GM18519 (cell line): Measurements from ENCODE around the gene RTP1.
"Not testable (repeated sequence)": the region's sequence is repeated elsewhere in the genome, so short reads cannot be mapped to it uniquely, and the experiment has no call there.

ENCODE experiments used
- ATAC-seq: cut with Tn5 transposase; IDR thresholded peaks from one replicate; pipeline ENCODE4 v1.9.1; 2021; ENCODE audit warnings: mild to moderate bottlenecking, moderate library complexity; ENCODE audit not compliant: unreplicated experiment, low FRiP score

The RTP1 gene, protein sequence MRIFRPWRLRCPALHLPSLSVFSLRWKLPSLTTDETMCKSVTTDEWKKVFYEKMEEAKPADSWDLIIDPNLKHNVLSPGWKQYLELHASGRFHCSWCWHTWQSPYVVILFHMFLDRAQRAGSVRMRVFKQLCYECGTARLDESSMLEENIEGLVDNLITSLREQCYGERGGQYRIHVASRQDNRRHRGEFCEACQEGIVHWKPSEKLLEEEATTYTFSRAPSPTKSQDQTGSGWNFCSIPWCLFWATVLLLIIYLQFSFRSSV

DNA sequence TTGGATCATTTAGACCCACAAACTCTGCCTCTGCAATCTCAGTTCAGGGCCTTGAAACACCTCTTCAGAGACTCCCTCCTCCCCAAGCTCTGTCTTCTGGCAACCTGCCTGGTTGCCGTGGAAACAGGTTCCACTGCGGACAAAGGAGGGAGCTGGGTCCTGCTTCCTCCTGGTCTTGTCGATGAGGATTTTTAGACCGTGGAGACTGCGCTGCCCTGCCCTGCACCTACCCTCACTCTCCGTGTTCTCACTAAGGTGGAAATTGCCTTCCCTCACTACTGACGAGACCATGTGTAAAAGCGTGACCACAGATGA lies at the start of gene RTP1:
TSS of gene RTP1 (plus strand) at position 152 of the 315 bp plus-strand sequence. CDS start at position 182, 30 bp downstream.
- ATAC-seq = no peak

DNA sequence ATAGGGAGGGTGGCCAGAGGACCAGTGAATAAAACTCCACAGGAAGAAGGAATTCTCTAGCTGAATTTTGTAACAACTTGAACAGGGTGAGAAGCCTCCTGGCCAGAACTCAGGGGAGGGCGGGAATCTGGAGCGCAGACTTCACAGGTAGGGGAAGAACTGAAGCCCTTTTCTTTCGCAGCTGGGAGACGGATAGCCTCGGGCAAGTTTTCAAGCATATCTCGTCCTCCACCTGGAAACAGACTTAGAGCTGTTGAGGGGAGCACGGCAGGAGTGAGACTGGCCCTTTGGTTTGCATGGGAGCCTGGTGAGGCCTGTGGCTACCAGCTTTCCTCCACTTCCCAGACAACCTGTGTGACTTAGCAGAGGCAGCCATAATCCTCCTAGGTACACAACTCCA lies 47.1 kb upstream of the RTP1 start:
- no peak for ATAC-seq

DNA sequence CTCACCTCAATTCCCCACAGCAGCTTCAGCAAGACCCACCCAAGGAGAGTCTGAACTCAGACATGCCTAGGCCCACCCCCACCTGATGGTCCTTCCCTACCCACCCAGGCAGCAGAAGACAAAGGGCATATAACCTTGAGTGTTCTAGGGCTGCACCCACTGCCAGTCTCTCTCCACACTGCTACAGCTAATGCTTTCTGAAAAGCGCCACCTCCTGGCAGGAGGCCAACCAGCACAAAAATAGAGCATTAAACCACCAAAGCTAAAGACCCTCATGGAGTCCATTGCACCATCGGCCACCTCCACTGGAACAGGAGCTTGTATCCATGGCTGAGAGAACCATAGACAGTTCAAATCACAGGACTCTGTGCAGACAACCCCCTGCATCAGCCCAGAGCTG lies 46.7 kb upstream of the RTP1 start:
- ATAC-seq = no peak

DNA sequence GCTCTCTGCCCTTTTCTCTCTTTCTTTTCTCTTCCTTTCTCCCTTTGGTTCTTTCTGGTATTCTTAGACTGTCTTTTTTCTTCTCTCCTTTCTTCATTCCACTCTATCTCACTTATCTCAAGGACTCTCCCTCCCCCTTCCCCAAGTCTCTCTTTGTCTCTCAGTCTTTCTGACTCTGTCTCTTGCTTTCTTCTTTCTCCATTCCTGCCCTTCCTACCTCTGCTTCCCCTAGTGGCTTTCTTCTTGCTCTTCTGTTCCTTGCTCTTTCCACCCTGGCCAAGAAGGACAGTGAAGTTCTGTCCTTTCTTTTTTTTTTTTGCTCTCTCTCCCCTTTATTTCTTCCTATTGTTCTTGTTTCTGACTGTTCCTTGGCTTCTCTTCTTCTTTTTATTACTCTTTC lies 35.7 kb upstream of the RTP1 start:
- ATAC-seq = no peak

DNA sequence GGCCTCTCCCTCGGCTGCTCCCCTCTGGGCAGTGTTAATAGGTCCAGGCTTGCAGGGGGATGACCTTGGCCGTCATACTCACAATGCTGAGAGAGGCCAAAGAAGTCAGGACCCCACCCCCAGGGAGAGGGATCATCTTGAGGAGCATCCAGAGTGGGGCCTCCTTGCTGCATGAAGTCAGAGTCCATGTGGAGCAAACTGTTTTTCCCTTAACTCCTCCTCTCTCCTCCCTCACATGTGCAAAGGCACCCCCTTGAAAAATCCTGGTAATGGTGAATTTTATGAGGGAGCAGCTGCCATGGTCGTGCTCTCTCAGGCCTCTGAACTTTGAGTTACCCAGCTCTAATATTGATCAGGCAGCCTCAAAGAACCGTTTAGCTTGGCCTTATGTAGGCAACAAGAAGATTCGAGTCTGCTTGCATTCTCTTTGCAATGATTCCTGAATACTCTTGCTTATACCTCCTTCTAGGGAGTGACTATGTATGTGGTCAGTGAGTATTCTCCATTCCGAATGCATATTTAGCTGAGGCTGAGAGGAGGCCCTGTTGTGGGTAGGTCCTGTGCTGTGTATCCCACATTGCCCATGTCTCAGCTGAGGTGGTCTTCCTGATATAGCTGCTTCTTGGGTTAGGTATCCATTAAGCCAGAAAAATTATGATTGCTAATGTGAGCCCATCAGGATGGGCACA lies 34.9 kb upstream of the RTP1 start:
- no peak for ATAC-seq

DNA sequence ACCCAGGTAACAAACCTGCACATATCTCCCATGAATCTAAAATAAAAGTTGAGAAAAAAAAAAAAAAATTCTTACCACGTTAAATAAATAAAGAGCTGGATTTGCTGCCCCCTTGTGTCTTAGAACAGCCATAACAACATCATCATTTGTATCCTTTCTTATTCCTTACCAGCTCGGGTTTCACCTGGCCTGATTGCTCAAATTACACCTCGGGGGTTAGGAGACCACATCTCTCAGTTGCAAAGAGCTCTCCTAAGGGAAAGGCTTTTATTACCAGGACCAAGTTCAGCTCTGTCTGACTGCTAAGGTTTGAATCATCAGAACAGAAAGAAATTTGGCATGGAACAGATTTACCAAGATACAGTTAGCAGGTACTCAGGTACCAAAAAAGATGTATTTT lies 32.1 kb upstream of the RTP1 start:
- no peak for ATAC-seq

DNA sequence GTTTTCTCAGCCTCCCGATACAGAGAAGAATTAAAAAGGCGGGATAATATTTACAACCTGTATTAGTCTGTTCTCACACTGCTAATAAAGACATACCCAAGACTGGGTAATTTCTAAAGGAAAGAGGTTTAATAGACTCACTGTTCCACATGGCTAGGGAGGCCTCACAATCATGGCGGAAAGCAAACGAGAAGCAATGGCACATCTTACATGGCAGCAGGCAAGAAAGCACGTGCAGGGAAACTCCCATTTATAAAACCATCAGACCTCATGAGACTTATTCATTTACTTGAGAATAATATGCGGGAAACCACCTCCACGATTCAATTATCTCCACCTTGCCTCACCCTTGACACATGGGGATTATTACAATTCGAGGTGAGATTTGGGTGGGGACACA lies 30.5 kb upstream of the RTP1 start:
- ATAC-seq = no peak

DNA sequence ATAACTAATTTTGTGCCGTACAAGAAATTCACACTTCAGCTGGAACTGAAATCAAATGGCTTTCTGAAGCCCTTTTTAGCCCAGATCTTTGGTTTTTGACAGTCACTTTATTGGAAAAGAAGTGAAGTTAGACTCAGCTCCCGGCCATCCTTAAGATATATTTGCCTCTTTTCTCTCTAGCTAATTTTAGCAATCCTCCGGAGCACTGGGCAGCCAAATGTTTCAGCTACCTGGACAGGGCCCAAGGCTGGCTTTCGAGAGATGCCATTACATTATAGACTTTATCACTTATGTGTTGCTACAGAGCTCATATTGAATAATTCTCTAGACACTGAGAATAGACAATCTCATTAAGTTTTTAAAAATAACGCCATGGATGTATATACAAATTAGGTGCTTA lies 29.5 kb upstream of the RTP1 start:
- no peak for ATAC-seq

DNA sequence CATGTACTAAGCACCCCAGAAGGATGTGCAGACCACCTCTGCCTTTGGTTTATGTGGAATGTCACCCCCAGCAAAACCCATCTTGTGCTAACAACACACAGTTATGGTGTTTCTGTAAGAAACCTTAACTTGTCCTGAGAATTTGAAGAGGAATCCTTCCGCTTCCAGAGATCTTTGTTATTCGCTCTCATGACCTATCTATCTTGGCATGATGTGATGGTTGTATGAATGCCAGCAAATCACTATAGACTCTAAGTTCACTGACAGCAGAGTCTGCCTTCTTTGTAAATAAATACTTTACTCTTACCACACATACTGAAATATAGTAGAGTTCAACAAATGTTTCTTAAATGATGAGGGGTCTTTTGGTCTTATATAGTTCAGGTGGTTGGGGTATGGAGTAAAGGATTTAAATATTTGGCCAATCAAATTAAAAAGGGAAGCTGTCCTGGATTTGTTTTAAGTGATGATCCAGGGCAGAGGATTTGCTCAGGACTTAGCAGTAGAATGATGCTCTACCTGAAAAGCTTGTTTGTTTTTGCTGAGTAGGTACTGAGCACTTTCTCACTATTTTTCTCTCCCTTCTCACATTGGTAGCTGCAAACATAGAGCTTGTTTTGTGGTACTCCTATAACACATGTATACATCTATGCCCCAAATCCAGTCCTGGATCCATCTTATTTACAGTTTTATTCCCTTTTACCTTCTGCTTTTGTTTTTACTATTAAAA lies 27.9 kb upstream of the RTP1 start:
- no peak for ATAC-seq

DNA sequence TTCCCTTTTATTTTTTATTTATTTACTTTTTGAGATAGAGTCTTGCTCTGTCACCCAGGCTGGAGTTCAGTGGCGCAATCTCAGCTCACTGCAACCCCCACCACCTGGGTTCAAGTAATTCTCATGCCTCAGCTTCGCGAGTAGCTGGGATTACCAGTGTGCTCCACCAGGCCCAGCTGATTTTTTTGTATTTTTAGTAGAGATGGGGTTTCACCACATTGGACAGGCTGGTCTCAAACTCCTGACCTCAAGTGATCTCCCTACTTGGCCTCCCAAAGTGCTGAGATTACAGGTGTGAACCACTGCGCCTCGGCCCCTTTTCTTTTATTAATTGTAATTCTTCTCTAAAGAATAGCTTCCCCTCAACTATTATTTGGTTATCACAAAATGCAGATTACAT lies 26.4 kb upstream of the RTP1 start:
- not testable (repeated sequence) for ATAC-seq

DNA sequence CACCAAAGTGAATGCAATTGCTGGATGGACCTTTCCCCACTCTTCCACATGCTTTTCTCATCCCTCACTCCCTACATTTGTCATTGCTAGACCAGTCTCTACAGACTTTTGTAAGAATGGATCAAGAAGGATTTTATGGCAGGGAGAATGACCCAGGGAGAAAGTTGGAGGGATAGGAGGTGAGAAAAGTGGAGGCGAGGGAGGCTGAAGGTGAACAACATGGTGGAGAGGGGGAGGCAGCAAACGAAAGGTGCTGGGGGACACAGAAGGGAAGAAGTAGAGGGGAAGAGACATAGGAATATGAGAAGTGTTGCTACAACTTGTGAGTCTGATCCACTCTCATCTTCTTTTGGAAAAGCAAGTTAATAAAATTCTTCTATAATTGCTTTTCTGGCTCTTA lies 24.4 kb upstream of the RTP1 start:
- ATAC-seq = no peak

DNA sequence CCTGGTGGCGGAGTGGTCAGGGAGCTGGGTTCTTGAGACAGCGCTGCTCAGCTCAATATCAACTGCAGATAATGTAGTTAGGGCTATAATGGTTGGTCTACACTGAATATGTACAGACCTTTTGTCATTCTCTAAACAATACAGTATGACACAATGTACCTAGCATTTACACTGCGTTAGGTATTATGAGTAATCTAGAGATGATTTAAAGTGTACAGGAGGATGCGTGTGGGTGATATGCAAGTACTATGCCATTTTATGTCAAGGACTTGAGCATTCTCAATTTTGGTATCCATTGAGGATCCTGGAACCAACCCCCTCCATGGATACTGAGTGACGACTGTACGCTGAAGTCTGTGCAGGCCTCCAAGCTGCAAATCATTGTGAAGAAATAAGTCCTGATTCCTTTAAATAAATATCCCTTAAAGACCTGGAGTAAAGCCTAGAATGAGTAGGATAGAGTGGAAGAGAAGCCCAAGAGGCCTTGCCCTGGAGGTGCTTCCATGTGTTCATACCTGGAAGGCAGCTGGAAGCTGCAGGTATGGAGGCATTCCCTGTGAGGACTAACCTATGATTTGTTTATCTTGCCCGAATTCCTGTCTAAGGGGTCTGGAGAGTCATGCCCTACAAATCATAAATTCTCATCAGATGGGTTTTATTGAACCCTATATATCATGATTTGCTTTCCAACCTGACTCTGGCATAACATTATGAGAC lies 15.7 kb upstream of the RTP1 start:
- ATAC-seq = no peak

DNA sequence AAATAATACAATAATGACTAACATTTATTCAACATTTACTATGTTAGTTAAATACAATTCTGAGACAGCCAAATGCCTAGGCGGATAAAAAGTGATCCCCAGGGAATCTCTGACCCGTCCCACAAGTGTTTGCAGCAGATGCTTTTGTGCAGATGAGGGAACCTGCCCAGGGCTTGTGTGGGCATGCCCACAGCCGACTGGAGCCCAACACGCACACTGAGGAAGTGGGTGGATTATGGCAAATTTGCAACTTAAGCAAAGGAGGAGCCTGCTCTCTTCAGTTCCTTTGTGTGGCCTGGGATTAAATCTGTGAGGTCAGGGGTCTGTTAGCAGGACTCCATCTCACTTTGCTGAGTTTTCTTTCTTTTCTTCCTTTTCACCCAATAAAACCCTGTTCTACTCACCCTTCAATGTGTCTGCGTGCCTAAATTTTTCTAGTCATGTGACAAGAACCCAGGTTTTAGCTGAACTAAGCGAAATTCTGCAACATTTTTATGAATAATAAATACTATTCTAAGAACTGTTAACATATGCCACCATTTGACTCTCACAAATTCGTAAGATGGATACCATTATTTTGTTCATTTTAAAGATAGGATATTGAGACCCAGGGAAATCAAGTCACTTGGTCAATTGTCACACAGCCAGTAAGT lies 13.9 kb upstream of the RTP1 start:
- no peak for ATAC-seq

DNA sequence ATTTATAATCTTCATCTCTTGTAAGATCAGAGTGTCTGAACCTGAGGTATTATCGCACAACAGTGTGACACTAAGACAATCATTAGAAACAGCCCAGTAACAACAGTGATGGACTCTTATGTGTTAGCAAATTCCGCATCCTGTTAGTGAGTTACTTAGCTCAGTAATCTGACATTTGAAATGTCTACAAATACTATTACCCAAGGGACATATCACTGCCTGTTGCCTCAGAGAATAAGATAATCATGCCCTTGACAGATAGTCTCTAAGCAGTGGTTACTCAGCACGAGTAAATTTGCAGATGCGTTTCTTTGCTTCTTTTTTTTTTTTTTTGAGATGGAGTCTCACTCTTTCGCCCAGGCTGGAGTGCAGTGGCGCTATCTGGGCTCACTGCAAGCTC lies 13.4 kb upstream of the RTP1 start:
- no peak for ATAC-seq

DNA sequence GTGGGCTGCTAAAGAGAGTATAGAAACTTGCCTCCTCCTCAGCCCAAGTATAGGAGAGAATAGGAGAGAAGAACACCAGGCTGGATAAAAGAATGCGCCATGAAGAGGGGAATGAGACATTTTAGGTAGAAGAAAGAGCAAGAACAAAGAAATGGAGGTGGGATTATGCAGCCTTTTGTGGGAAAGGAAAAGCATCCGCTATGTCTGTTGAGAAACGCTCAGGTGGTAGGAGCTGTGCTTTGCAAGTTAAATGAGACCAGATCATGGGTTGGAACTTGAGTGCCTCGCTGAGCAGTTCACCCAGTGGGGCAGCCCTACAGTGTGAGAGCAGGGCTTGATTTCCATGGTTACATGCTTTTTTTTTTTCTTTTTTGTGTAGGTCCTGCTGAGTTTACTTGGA lies 11.5 kb upstream of the RTP1 start:
- no peak for ATAC-seq

DNA sequence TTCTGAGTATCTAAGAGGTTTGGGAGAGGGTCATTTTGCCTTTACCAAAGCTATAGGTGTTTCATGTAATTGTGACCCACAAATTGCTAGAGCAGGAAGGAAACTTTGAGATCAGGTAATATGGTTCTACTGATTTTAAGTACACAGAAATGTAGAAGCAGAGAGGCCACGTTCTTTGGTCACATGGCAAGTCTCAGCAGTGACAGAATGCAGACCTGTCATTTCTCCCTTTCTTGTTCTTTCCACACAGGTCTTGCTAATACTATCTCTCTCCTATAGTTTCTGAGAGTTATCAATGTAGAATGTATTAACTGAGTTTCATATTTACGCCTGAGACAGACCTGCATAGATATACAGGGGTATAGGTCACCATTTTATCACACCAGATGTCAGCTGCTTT lies 10.9 kb upstream of the RTP1 start:
- no peak for ATAC-seq

DNA sequence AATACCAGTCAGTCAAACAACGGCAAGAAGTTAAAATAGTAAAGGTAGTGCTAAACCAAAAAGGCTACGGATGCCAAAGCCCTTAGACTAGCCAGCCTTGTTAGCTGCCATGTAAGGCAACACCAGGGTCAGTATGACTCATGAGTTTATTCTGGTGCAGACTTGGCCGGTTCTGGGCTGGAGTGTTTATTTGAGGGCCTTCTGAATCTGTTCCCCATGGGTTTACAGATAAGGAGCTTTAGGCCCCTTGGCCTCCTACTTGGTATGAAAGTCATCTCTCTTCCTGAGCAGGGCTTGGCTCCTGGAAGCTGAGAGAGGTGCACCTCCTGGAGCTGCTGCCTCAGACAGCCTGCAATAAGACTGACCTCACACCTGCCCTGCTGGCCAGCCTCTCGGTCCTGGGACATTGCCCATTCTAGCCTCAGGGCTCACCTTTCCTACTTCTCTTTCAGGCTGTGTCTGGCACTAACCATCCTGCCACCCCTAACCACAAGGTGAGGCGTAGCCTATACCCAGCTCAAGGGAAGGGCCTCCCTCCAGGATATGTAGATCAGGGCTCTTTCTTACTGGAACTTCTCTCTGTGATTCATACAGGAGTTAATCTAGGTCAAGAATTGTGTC lies 10.4 kb upstream of the RTP1 start:
- no peak for ATAC-seq

DNA sequence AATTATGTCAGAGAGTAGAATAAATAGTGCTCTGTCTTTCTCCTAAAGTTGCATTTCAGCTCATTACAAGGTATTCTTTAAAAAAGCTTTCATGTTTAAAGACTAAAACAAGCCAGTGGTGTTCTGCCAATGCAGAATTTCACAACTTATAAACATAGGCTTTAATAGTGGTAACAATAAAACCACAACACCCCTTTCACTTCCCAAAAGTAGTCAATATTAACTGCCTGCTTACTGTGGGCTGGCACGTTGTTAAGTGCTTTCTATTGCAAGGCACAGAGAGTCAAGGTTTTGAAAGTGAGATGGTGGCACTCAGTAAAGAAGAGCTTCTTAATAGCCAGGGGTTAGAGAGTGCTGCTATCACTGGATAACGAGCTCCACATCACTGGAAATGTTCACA lies 8.4 kb upstream of the RTP1 start:
- ATAC-seq = no peak

DNA sequence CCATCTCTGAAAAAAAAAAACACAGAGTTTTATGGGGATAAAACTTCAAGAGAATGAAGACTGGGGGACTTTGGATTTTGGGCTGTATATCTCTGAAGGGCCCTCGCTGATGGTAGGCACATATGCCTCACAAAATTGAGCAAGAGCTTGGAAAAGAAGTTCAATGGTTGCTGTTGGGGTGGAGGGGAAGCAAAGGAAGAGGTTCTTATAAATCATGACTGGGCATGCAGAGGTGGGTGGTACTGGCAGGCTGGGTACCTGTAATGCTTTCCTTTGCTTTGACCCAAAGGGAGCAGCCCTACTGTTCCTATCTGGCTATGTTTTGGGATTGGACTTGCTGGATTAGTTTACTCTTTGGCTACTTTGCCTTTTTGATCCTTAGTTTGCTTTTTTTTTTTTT lies 6.0 kb upstream of the RTP1 start:
- ATAC-seq = no peak

DNA sequence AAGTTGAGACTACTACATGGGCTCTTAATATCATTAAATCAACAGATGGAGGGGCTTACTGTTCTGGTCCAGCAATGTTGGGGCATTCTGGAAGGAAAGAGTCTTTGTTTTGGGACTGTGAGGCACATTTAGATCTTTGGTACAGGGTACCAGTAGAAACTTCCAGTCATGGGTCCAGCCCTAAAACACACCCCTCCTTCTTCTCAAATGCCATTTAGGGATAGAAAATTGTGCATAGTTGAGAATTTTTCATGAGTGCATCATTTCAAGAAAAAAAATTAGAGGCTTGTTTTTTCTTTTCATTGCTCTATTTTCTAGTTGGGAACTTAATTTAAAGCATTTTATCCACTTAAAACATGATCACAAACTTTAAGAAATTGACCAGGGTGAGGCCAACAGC lies 4.1 kb upstream of the RTP1 start:
- no peak for ATAC-seq
